ENCODE results near the gene OR6X1.
"Not testable (repeated sequence)": the region's sequence is repeated elsewhere in the genome, so short reads cannot be mapped to it uniquely, and the experiment has no call there.

The OR6X1 gene

DNA sequence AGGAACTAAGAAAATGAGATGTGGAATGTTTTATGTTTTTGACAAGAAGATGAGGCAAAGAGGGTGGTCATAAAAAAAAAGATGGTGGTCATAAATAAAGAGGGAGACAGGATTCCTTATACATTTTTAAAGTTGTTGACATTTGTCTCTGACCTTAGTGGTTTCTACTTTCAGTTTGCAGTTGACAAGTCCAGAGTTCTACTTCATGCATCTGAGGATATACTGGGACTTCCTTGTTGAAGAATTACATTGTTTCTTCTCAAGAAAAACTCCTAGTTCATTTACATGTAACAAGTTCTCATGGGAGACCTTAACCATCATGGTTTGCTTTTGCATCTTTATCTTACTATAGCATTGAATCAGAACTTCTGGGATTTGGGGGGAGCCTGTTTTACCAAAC, 1.2 kb downstream of the OR6X1 start:
- DNase-seq (ENCODE audit: low spot score): no peak

DNA sequence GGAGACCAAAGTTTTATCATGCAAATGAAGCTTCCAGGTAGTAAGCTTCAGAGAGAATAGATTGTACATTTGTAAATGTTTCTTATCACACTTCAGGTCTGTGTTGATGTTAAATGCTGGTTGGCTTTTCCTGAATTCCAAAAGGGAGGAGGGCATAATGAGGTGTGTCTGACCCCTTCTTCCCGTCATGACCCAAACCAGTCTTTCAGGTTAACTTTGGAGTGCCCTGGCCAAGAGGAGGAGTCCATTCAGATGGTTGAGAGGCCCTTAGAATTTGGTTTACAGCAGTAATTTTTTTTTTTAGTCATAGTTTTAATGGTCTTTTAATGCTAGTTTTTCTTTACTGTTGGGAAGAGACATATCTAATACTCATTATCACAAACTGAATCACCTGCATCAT, 2.5 kb downstream of the OR6X1 start:
- no peak for DNase-seq (ENCODE audit: low spot score)

DNA sequence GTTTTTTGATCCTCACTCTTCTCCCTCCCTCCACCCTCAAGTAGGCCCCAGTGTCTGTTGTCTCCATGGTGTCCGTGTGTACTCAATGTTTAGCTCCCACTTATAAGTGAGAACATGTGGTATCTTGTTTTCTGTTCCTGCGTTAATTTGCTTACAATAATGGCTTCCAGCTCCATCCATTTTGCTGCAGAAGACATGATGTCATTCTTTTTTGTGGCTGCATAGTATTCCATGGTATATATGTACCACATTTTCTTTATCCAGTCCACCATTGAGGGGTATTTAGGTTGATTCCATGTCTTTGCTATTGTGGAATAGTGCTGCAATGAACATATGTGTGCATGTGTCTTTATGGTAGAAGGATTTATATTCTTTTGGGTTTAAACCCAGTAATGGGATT, 6.0 kb downstream of the OR6X1 start:
- not testable (repeated sequence) for DNase-seq (ENCODE audit: low spot score)

DNA sequence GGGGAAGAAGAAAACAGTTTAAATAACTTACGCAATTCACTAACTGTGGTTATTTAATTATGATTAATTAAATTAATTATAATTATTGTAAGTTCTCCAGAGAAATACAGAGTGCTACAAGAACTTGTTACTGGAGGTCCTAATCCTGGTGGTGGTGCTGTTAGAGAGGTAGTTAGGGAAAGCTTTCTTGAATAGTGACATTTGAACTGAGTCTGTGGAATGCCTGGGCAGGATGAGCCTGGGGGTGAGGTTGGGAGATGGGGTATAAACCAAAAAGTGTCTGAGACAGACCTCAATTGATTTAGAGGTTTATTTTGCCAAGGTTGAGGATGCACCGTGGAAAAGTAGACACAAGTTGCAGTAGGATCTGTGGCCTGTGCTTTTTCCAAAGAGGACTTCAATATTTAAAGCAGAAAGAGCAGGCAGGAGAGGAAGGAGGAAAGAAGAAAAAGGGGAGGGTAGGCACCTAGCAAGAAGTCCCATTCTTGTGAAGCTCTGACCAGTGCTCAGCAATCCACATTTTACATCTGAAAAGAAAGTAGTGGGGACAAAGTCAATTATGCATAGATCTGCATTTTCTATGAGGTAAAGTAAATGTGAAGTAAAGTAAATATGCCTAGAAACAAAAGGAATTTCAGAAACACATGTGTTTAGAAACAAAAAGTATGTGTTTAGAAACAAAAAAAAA, 8.4 kb downstream of the OR6X1 start:
- DNase-seq (ENCODE audit: low spot score): no peak

- no peak for DNase-seq (ENCODE audit: low spot score)
These were observed 11.6 kb downstream of the OR6X1 start for GRCh38 chr11:123742724-123743120.

GRCh38 chr11:123742031-123742723, 12.1 kb downstream of the OR6X1 start:
- DNase-seq (ENCODE audit: low spot score): no peak

DNA sequence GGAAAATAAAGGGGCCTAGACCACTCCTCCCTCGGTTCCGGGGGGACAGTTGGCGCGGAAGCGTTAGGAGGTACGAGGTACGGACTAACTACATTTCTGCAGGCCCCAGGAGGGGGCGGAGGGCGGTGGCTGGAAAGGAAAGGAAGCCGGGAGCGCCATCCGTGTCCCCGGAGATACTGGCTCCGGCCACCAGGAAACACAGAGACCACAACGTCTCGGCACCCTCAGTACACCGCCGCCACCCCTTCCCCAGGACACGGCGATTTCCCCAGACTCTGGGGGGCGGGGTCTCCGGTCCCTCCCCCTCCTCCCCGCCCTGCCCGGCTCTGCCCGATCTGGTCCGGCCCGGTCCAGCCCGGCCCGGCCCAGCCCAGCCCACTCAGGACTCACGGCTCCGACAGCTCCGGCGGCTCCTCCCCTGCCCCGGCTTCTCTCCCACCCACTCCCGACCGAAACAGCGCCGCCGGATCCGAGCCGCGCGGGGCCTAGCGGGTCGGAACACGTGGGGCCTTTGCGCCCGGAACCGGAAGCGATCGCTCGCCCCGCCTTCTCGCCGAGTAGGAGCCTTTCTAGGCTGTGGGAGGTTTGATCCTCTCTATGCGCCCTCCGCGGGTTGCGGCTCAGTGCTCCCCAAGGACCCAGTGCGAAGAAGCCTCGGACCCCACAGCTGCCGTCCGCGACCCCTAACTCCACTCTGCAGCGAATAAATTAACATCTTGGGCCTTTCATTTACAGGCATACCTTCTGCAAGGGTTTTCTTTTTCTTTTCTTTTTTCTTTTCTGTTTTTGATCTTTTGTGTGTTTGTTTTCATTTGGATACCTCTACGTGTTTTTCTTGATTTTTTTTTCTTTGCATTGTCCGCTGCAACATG, 12.9 kb downstream of the OR6X1 start, which contains the start of gene ZNF202:
ZNF202 (minus strand) TSS at position 502 of the 872 bp plus-strand sequence. CDS start 10,772 bp downstream, outside the sequence.
- DNase-seq (ENCODE audit: low spot score): peak; percentile 92

GRCh38 chr11:123740787-123741158, 13.5 kb downstream of the OR6X1 start:
- DNase-seq (ENCODE audit: low spot score): no peak

DNA sequence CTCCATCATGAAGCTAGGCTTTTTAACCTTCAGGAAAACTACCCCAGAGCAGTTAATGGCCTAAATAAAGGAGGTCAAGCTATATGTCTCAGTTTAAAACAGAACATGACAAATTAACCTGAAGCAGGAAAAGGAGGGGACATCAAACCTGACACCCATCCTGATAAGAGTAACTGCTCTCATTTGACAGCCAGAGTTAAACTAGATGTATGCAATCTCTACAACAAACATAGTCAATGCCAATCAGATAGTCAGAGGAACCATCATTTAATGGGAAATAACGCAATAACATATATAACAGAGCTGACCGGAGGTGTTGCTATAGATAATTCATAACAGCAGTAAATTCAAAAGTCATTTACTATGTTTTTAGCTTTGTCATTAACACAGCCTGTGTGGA, 15.9 kb downstream of the OR6X1 start:
- no peak for DNase-seq (ENCODE audit: low spot score)

GRCh38 chr11:123736769-123737168, 17.5 kb downstream of the OR6X1 start:
- no peak for DNase-seq (ENCODE audit: low spot score)

- no peak for DNase-seq (ENCODE audit: low spot score)
These were observed 24.7 kb downstream of the OR6X1 start for GRCh38 chr11:123729602-123730001.

GRCh38 chr11:123725995-123726655, 28.2 kb downstream of the OR6X1 start:
- DNase-seq (ENCODE audit: low spot score): no peak

GRCh38 chr11:123719452-123719851, 34.9 kb downstream of the OR6X1 start:
- DNase-seq (ENCODE audit: low spot score): no peak

- DNase-seq (ENCODE audit: low spot score): no peak
These were observed 35.8 kb downstream of the OR6X1 start for GRCh38 chr11:123718469-123718868.

- DNase-seq (ENCODE audit: low spot score): no peak
These were observed 36.3 kb downstream of the OR6X1 start for GRCh38 chr11:123718063-123718462.

- DNase-seq (ENCODE audit: low spot score): not testable (repeated sequence)
These were observed 41.7 kb downstream of the OR6X1 start for GRCh38 chr11:123712627-123713026.

DNA sequence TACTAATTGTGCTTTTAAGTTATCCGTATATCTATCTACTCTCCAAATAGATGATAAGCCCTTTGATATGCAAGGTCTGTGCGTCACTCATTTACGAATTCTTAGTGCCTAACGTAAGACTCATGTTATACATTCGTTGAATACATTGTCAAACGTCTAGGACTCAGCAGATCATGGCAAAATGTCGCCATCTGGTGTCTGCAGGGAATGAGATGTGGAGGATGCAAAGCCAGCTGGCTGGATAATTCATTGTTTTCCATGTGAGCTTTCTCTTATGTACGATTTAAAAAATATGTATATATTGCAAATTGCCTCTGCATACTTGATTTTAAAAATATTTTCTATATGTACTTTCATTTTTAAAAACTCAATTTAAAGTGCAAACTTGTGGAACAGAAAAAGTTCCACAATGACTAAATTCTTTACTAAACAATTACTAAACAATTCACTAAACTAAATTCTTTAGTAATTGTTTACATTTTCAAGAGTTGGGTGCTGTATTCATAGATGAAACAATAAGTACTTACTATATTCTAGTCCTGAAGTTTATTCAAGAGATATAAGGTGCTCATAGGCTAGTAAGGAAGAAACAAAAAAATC, 46.6 kb downstream of the OR6X1 start:
- DNase-seq (ENCODE audit: low spot score): peak; percentile 40

- no peak for DNase-seq (ENCODE audit: low spot score)
These were observed 47.1 kb downstream of the OR6X1 start for GRCh38 chr11:123707206-123707605.

DNA sequence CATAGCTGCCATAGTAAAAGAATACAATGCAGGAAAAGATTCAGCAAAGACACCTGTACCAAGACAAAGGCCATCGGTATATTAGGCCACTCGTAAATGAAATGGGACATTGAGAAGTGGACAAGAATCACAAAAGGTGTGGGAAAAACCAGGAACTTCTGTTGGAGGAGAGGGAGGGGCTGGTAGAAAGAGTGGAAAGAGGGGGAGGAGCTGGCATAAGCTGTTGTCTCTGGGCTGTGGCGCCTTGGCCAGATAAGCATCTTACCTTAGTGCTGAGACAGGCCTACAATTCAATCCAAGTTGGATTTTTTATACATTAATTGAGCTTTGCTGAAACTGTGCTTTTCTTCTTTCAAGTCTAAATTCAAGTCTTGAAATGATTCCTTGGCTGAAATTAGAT, 50.0 kb downstream of the OR6X1 start:
- DNase-seq (ENCODE audit: low spot score): no peak

Data from CD4-positive, alpha-beta T cell treated with Interleukin-2 at 100 ng/mL for 4 hours (primary cell).